Measurements from ENCODE around the gene SPATA32.

Gene SPATA32

DNA sequence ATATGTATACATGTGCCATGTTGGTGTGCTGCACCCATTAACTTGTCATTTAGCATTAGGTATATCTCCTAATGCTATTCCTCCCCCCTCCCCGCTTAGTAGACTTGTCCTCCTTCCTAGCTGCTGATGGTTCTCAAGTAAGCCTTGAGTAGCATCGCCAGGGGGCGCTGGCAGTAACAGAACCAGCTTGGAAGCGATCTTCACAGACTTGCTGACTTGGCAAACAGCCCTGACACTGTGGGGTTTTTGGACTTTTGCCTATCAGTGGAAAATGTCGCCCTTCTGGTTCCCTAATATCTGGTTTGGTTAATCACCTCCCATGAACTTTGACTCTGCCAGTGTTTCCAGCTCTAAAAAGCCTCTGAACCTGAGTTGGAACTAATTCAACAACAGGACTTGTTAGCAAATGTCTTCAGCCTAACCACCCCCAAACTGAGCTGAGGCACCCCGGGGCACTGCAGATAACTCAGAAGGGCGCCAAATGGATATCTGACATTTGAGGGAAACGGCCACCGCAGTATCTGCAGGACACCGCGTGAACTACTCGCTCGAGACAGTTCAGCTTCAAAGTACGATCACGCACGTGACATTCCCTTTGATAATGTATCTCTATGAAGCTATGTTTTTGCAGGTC lies 15.4 kb upstream of the SPATA32 start:
- TF ChIP-seq POLR2AphosphoS5 (IDR thresholded peaks at IDR 0.05; ENCODE audit: low read depth, low read length) (no peak), SIN3A (IDR thresholded peaks at IDR 0.05; ENCODE audit: borderline replicate concordance, insufficient read depth, low read length) (no peak), TAF1 (IDR thresholded peaks at IDR 0.05; ENCODE audit: borderline replicate concordance, insufficient read depth, low read length) (no peak), FOXP2 (optimal IDR thresholded peaks at IDR 0.05; ENCODE audit: borderline replicate concordance, extremely low read depth, extremely low read length, insufficient read depth) (no peak)
- TF ChIP-seq, protein P1, sequence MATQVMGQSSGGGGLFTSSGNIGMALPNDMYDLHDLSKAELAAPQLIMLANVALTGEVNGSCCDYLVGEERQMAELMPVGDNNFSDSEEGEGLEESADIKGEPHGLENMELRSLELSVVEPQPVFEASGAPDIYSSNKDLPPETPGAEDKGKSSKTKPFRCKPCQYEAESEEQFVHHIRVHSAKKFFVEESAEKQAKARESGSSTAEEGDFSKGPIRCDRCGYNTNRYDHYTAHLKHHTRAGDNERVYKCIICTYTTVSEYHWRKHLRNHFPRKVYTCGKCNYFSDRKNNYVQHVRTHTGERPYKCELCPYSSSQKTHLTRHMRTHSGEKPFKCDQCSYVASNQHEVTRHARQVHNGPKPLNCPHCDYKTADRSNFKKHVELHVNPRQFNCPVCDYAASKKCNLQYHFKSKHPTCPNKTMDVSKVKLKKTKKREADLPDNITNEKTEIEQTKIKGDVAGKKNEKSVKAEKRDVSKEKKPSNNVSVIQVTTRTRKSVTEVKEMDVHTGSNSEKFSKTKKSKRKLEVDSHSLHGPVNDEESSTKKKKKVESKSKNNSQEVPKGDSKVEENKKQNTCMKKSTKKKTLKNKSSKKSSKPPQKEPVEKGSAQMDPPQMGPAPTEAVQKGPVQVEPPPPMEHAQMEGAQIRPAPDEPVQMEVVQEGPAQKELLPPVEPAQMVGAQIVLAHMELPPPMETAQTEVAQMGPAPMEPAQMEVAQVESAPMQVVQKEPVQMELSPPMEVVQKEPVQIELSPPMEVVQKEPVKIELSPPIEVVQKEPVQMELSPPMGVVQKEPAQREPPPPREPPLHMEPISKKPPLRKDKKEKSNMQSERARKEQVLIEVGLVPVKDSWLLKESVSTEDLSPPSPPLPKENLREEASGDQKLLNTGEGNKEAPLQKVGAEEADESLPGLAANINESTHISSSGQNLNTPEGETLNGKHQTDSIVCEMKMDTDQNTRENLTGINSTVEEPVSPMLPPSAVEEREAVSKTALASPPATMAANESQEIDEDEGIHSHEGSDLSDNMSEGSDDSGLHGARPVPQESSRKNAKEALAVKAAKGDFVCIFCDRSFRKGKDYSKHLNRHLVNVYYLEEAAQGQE (IDR thresholded peaks at IDR 0.05; ENCODE audit: insufficient read depth in 1 of 2, low read depth in 2 of 2, low read length in 2 of 2) = no peak

DNA sequence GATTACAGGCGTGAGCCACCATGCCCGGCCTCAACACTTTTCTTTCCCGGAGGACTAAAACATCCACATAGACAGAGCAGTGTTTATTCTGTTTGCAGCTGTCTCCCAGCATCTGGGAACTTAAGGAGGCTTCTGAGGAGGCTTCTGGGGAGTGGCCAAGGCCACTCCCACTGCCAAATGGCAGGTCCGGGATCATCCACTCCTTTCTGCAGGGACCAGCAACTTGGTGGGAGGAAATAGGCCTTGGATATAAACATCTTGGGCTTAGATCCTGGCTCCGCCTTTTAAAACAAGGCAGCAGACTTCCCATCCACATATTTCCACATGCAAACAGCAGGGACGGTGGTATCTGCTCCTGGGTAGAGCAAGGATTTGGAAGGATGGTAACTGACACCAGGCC lies 14.1 kb upstream of the SPATA32 start:
- TF ChIP-seq TAF1 (IDR thresholded peaks at IDR 0.05; ENCODE audit: borderline replicate concordance, insufficient read depth, low read length) = no peak
- TF ChIP-seq, protein P1 (IDR thresholded peaks at IDR 0.05; ENCODE audit: insufficient read depth in 1 of 2, low read depth in 2 of 2, low read length in 2 of 2) = no peak
- TF ChIP-seq SIN3A (IDR thresholded peaks at IDR 0.05; ENCODE audit: borderline replicate concordance, insufficient read depth, low read length) = no peak
- TF ChIP-seq POLR2AphosphoS5 (IDR thresholded peaks at IDR 0.05; ENCODE audit: low read depth, low read length) = no peak
- no peak for TF ChIP-seq FOXP2 (optimal IDR thresholded peaks at IDR 0.05; ENCODE audit: borderline replicate concordance, extremely low read depth, extremely low read length, insufficient read depth)

DNA sequence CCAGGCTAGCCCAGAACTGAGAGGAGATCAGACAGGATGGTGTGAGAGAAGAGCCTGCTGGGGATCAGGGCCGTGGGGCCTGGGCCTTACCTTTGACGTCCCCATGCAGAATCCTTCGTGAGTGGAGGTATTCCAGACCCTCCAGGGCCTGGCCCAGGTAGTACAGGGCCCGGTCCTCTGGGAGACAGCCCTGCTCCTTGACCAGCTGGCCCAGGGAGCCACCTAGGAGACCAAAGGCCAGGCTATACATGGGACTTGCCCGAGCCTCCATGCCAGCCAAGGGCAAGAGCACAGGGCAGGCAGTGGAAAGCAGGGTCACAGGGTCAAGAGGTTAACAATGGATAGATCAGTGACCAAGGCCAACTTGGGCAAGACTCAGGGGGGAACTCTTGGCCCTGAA lies 12.1 kb upstream of the SPATA32 start:
- no peak for TF ChIP-seq FOXP2 (optimal IDR thresholded peaks at IDR 0.05; ENCODE audit: borderline replicate concordance, extremely low read depth, extremely low read length, insufficient read depth)
- TF ChIP-seq POLR2AphosphoS5 (IDR thresholded peaks at IDR 0.05; ENCODE audit: low read depth, low read length) = no peak
- TF ChIP-seq, protein P1 (IDR thresholded peaks at IDR 0.05; ENCODE audit: insufficient read depth in 1 of 2, low read depth in 2 of 2, low read length in 2 of 2) = no peak
- TF ChIP-seq TAF1 (IDR thresholded peaks at IDR 0.05; ENCODE audit: borderline replicate concordance, insufficient read depth, low read length) = no peak
- no peak for TF ChIP-seq SIN3A (IDR thresholded peaks at IDR 0.05; ENCODE audit: borderline replicate concordance, insufficient read depth, low read length)

DNA sequence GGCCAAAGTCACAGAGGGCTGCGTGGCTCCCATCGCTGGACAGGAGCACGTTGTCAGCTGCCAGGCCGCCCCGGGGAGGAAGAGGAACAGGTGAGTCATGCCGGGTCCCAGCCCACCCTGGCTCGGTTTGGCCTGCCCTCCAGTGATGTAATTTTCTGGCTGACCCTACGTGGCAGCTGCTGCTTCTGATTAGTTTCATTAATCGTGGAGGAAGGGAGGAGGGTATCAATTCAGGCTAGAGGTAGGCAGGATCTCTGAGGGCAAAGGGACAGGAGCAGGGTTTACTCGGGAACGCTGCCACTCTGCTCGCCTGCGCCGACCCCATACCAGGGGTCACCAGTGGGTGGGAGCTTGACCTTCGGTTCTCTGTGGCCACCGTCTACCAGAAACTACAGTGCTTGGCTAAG lies 11.7 kb upstream of the SPATA32 start:
- TF ChIP-seq TAF1 (IDR thresholded peaks at IDR 0.05; ENCODE audit: borderline replicate concordance, insufficient read depth, low read length) (no peak), POLR2AphosphoS5 (IDR thresholded peaks at IDR 0.05; ENCODE audit: low read depth, low read length) (no peak), SIN3A (IDR thresholded peaks at IDR 0.05; ENCODE audit: borderline replicate concordance, insufficient read depth, low read length) (no peak), FOXP2 (optimal IDR thresholded peaks at IDR 0.05; ENCODE audit: borderline replicate concordance, extremely low read depth, extremely low read length, insufficient read depth) (no peak)
- TF ChIP-seq, protein P1 (IDR thresholded peaks at IDR 0.05; ENCODE audit: insufficient read depth in 1 of 2, low read depth in 2 of 2, low read length in 2 of 2) = no peak

Measured in PFSK-1 (cell line).